Astrocyte (in vitro differentiated cells and primary cell): ENCODE results near the gene BZW1.

Experiments used
- CTCF ChIP-seq: IDR thresholded peaks from 2 replicates; pipeline ENCODE4 v1.5.1; 2011; ENCODE audit warnings: low read depth, mild to moderate bottlenecking, inconsistent platforms, low read length, moderate library complexity; ENCODE audit not compliant: insufficient read depth
- EZH2 ChIP-seq: IDR thresholded peaks from 2 replicates; pipeline ENCODE4 v1.6.1; 2012; ENCODE audit warnings: mild to moderate bottlenecking, low read length, inconsistent platforms; ENCODE audit not compliant: insufficient read depth

- TF ChIP-seq EZH2 (no peak), CTCF (no peak)
Measured at GRCh38 chr2:200773083-200773482, 38.6 kb upstream of the BZW1 start.
